ENCODE data around the gene DGCR6. TPM values are rescaled to one million over a fixed set of nuclear protein-coding genes. Genes with fewer than 3 reads are reported as not detected.

Gene DGCR6
- total RNA-seq, 1 donor from 2014 or later: 3.1 TPM

DNA sequence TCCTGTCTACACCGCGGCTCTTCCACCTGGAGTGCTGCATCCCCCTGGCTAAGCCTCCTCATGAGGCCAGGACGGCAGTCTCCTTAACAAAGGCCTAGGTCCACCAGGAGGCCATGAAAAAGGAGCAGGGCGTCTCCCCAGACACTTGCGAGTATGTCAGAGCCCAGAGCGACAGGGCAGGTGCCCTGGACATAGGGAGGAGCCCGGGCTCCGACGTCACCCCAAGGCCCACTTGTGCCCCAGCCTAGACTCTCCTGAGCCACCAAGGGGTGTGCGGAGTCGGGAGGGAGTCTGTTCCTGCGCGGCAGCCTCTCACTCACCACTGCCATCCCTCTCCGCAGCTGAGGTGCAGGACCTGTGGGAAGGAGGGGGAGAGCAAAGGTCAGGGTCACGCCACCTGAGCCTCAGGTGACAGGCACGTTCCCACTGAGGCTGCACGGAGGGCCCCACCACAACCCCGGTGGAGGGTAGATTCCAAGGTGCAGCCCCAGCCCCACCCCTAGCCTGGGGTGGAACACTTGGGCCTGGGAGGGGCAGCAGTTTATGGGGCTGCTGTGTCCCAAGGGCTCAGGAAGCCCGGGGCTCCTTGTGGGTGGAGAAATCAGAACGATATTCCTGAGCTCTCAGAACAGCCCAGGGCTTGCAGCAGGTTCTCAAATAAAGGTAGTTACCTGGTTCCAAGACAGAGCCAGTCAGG lies 19.4 kb downstream of the DGCR6 start:
- DNase-seq (ENCODE audit: low spot score, unreplicated experiment): no peak
- Mint-ChIP-seq H3K27ac (no peak overlapping the region), H3K27me3 (no peaks in the 10 kb centered on the region), H3K9me3 (ENCODE audit: low read depth) (no peaks in the 10 kb centered on the region), H3K4me3 (ENCODE audit: low read depth) (no peak overlapping the region), H3K36me3 (ENCODE audit: insufficient read depth) (no peaks in the 10 kb centered on the region), H3K4me1 (ENCODE audit: low read depth) (no peaks in the 10 kb centered on the region)
- TF ChIP-seq, protein P1, sequence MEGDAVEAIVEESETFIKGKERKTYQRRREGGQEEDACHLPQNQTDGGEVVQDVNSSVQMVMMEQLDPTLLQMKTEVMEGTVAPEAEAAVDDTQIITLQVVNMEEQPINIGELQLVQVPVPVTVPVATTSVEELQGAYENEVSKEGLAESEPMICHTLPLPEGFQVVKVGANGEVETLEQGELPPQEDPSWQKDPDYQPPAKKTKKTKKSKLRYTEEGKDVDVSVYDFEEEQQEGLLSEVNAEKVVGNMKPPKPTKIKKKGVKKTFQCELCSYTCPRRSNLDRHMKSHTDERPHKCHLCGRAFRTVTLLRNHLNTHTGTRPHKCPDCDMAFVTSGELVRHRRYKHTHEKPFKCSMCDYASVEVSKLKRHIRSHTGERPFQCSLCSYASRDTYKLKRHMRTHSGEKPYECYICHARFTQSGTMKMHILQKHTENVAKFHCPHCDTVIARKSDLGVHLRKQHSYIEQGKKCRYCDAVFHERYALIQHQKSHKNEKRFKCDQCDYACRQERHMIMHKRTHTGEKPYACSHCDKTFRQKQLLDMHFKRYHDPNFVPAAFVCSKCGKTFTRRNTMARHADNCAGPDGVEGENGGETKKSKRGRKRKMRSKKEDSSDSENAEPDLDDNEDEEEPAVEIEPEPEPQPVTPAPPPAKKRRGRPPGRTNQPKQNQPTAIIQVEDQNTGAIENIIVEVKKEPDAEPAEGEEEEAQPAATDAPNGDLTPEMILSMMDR (IDR thresholded peaks at IDR 0.05; ENCODE audit: unreplicated experiment): no peak

DNA sequence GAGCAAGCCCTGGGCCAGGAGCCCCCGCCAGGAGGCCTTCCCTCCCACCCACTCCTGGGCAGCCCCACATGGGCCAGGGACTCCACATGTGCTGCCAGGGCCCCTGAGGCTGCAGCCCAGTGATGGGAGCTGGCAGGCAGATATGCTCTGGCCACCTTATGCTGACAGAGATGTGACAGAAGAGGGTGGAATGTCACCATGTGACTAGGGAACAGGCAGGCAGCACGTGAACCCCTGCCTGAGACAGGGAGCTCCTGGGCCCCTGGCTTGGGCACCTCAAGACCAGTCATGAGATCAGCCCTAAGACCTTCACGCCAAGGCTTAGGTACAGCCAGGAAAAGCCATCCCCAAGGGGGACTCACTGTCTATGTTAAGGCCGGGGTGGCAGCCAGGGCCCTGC lies 20.9 kb downstream of the DGCR6 start:
- H3K27ac Mint-ChIP-seq: no peak overlapping the region
- H3K9me3 Mint-ChIP-seq (ENCODE audit: low read depth): no peaks in the 10 kb centered on the region
- no peaks in the 10 kb centered on the region for H3K36me3 Mint-ChIP-seq (ENCODE audit: insufficient read depth)
- TF ChIP-seq, protein P1 (IDR thresholded peaks at IDR 0.05; ENCODE audit: unreplicated experiment): no peak
- no peak for DNase-seq (ENCODE audit: low spot score, unreplicated experiment)
- no peaks in the 10 kb centered on the region for H3K27me3 Mint-ChIP-seq
- no peak overlapping the region for H3K4me3 Mint-ChIP-seq (ENCODE audit: low read depth)
- H3K4me1 Mint-ChIP-seq (ENCODE audit: low read depth): no peaks in the 10 kb centered on the region

DNA sequence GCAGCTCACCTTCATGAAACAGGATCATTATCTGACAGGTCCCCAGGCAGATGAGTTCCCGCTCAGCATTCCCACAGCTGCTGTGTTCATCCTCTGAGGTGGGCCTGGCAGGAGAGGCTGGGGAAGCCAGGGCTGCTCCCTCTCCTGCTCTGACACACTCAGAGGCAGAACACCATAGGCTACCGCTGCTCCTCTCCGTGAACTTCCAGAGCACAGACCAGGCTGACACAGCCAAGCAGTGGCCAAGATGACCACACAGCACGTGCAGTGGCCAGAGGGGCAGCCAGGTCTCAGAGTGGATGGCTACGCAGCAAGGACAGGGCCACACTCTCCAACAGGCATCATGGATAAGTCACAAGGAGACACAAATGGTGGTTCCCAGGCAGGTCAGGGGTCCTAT lies 21.5 kb downstream of the DGCR6 start:
- Mint-ChIP-seq H3K9me3 (ENCODE audit: low read depth) (no peaks in the 10 kb centered on the region), H3K27me3 (no peaks in the 10 kb centered on the region), H3K4me3 (ENCODE audit: low read depth) (no peak overlapping the region), H3K27ac (no peak overlapping the region), H3K36me3 (ENCODE audit: insufficient read depth) (no peaks in the 10 kb centered on the region), H3K4me1 (ENCODE audit: low read depth) (no peaks in the 10 kb centered on the region)
- DNase-seq (ENCODE audit: low spot score, unreplicated experiment): no peak
- TF ChIP-seq, protein P1 (IDR thresholded peaks at IDR 0.05; ENCODE audit: unreplicated experiment): no peak

DNA sequence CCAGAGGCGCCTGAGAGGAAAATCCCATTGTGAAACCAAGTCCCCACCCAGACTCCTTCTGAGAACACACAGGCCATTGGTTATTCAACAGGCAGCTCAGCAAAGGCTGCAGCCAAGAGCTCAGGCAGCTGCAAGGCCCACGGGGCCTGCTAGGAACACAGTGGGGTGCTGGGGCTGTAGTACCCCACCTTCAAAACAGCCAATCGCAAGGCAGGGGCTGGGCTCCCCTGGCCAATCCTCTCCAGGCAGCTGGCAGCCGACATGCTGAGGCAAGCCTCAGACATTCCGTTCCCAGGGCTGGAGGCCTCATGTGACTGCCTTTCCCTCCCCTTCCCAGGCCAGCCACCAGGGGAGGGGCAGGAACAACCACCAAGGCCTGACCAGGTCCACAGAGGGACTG lies 23.3 kb downstream of the DGCR6 start:
- Mint-ChIP-seq H3K4me1 (ENCODE audit: low read depth) (no peaks in the 10 kb centered on the region), H3K9me3 (ENCODE audit: low read depth) (no peaks in the 10 kb centered on the region), H3K36me3 (ENCODE audit: insufficient read depth) (no peaks in the 10 kb centered on the region), H3K27me3 (no peaks in the 10 kb centered on the region), H3K4me3 (ENCODE audit: low read depth) (no peak overlapping the region), H3K27ac (no peak overlapping the region)
- TF ChIP-seq, protein P1 (IDR thresholded peaks at IDR 0.05; ENCODE audit: unreplicated experiment): no peak
- DNase-seq (ENCODE audit: low spot score, unreplicated experiment): no peak

DNA sequence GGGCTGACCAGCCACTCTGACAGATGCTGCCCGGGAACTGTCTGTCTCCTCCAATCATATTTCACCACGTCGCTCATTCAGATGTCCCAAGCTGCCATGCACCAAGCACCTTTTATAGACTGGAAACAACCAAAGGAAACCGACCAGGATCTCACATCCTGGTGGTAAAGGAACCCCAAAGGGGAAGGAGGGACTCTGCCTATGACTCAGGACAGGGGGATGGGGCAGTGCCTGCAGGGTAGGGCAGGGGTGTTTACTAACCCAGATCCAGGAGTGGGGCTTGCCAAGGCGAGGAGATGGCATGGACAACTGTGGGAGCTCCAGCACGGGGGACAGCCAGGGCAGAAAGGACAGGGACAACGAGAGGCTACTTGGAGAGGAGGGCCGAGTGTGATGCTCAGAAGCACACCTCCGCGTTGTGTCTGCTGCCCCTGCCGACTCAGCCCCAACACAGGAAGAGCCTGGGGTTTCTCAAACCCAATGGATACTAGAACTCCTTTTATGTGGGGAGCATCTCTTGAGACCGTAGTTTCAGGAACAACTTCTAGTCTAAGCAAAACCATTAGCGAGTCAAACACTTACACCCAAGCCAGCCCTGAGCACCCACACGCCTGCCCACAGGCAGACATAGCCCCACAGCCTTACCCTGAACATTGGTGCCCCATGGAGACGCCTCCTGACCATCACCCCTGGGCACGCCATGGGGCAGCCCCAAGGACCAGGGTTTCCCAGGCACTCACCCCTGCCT lies 26.0 kb downstream of the DGCR6 start:
- Mint-ChIP-seq H3K36me3 (ENCODE audit: insufficient read depth) (no peaks in the 10 kb centered on the region), H3K9me3 (ENCODE audit: low read depth) (no peaks in the 10 kb centered on the region), H3K27ac (no peak overlapping the region), H3K27me3 (no peaks in the 10 kb centered on the region), H3K4me3 (ENCODE audit: low read depth) (no peak overlapping the region), H3K4me1 (ENCODE audit: low read depth) (no peaks in the 10 kb centered on the region)
- no peak for DNase-seq (ENCODE audit: low spot score, unreplicated experiment)
- TF ChIP-seq, protein P1 (IDR thresholded peaks at IDR 0.05; ENCODE audit: unreplicated experiment): no peak

Measured in progenitor cell of endocrine pancreas (in vitro differentiated cells).